Lung (tissue), 12 donors: ENCODE measurements around the gene ZBED4. TPM values are rescaled to one million over a fixed set of nuclear protein-coding genes. Genes with fewer than 3 reads are reported as not detected.

Experiments used
- ATAC-seq: fragments of 200-7000 bp; cut with Tn5 transposase; one replicate; pipeline ENCODE4 v1.9.1; 2020; ENCODE audit warnings: moderate number of reproducible peaks; ENCODE audit not compliant: insufficient read depth, low FRiP score
- DNase-seq, 3 donors: peaks; one replicate each; pipeline ENCODE4 v3.0.0-alpha.2; 2013 to 2017
- H3K27ac ChIP-seq, 2 donors: one replicate each; pipeline ENCODE4 v1.5.1; 2013; ENCODE audit warnings: mild to moderate bottlenecking in 2 of 2, moderate library complexity in 2 of 2, control low read depth in 1 of 2, inconsistent platforms in 1 of 2, low read depth in 1 of 2, low read length in 1 of 2
- H3K27me3 ChIP-seq, 3 donors: one replicate each; pipeline ENCODE4 v1.5.1; 2013; ENCODE audit warnings: low read length in 2 of 3; ENCODE audit not compliant: control insufficient read depth in 3 of 3, insufficient read depth in 3 of 3
- H3K36me3 ChIP-seq, 4 donors: one replicate each; pipeline ENCODE4 v1.5.1; 2013; ENCODE audit warnings: low read length in 4 of 4, mild to moderate bottlenecking in 1 of 4, moderate library complexity in 1 of 4; ENCODE audit not compliant: control insufficient read depth in 4 of 4, insufficient read depth in 4 of 4
- H3K4me1 ChIP-seq, 5 donors: one replicate each; pipeline ENCODE4 v1.5.1; 2013; ENCODE audit warnings: low read length in 5 of 5, mild to moderate bottlenecking in 2 of 5, moderate library complexity in 1 of 5; ENCODE audit not compliant: control insufficient read depth in 5 of 5, insufficient read depth in 5 of 5
- H3K4me3 ChIP-seq: one replicate; pipeline ENCODE4 v1.5.1; 2013; ENCODE audit warnings: mild to moderate bottlenecking, control low read depth, moderate library complexity
- H3K9ac ChIP-seq, 2 donors: one replicate each; pipeline ENCODE4 v1.5.1; 2013; ENCODE audit warnings: low read length in 2 of 2, control low read depth in 1 of 2; ENCODE audit not compliant: insufficient read depth in 1 of 2
- H3K9me3 ChIP-seq, 4 donors: one replicate each; pipeline ENCODE4 v1.5.1; 2013; ENCODE audit warnings: low read length in 3 of 4, mild to moderate bottlenecking in 1 of 4, moderate library complexity in 1 of 4; ENCODE audit not compliant: control insufficient read depth in 4 of 4, insufficient read depth in 3 of 4
- CTCF ChIP-seq: IDR thresholded peaks from 2 replicates; pipeline ENCODE4 v1.5.1; 2012; ENCODE audit warnings: mild to moderate bottlenecking; ENCODE audit errors: control extremely low read depth, extremely low read depth
- WGBS, 2 donors: extraction: QIAGEN DNeasy Blood & Tissue Kit; methylation state at CpG; one replicate each; pipeline ENCODE4 v1.1.7; 2013; 5-methylcytosine and 5-hydroxymethylcytosine counted together
- polyA plus RNA-seq, 2 donors: library from polyadenylated mRNA; stranded (reverse); fragments of 200-250 nt; gene quantifications; one replicate each; pipeline ENCODE4 v1.2.1, GENCODE V29; 2013
- total RNA-seq, 2 donors: library from RNA; depleted of rRNA in 1 of 2; stranded (reverse); fragments of >200 nt in 1 of 2; gene quantifications; one replicate each; pipeline ENCODE4 v1.2.1, GENCODE V29; 2014 to 2021
- donor health status: control.
- donor health status: control.
- donor health status: Bipolar disorder and iron deficiency.
- donor health status: healthy.
- donor health status: DM: yes; HTN: yes; CAD: no.

ZBED4 gene
- total and polyA plus RNA-seq, 4 donors, result 3.9 to 13.2 (median 9.1) TPM

GRCh38 chr22:49926916-49927315 is 73.3 kb downstream of the ZBED4 start:
- no peak overlapping the region for H3K9ac ChIP-seq
- ATAC-seq (no peak), DNase-seq (no peak)
- H3K36me3 ChIP-seq, result peaks cover 0 to 20% (median 0%) of the 10 kb centered on the region in 4 donors
- no peaks in the 10 kb centered on the region for H3K9me3 ChIP-seq
- H3K27ac ChIP-seq, result no peak overlapping the region
- no peaks in the 10 kb centered on the region for H3K27me3 ChIP-seq
- peaks cover 0 to 5% (median 0%) of the 10 kb centered on the region in 5 donors for H3K4me1 ChIP-seq
- H3K4me3 ChIP-seq, result no peak overlapping the region
- TF ChIP-seq CTCF, result no peak
- WGBS, 2 donors, result 89 to 90% methylated on average over 17 of the region's 18 CpGs

GRCh38 chr22:49927483-49928184 is 74.0 kb downstream of the ZBED4 start:
- Histone ChIP-seq H3K27ac (no peak overlapping the region), H3K9ac (no peak overlapping the region), H3K36me3 (peaks cover 0 to 19% (median 0%) of the 10 kb centered on the region in 4 donors), H3K4me1 (peaks cover 0 to 5% (median 0%) of the 10 kb centered on the region in 5 donors), H3K4me3 (no peak overlapping the region), H3K9me3 (no peaks in the 10 kb centered on the region), H3K27me3 (no peaks in the 10 kb centered on the region)
- WGBS, 2 donors, result 96 to 98% methylated on average over 21 to 26 of the region's 26 CpGs
- DNase-seq (no peak), ATAC-seq (no peak)
- no peak for TF ChIP-seq CTCF

- ATAC-seq, result no peak
- no peak overlapping the region for H3K9ac ChIP-seq
- DNase-seq, result no peak
- peaks cover 0 to 5% (median 0%) of the 10 kb centered on the region in 5 donors for H3K4me1 ChIP-seq
- peaks cover 0 to 16% (median 0%) of the 10 kb centered on the region in 4 donors for H3K36me3 ChIP-seq
- TF ChIP-seq CTCF, result no peak
- H3K9me3 ChIP-seq, result no peaks in the 10 kb centered on the region
- no peak overlapping the region for H3K27ac ChIP-seq
- 89 to 94% methylated on average over 8 of the region's 8 CpGs for WGBS, 2 donors
- no peak overlapping the region for H3K4me3 ChIP-seq
- H3K27me3 ChIP-seq, result no peaks in the 10 kb centered on the region
Measured at GRCh38 chr22:49928185-49928495, 74.5 kb downstream of the ZBED4 start.
